ENCODE data around the gene PNPLA6. TPM values are rescaled to one million over a fixed set of nuclear protein-coding genes. Genes with fewer than 3 reads are reported as not detected.

The PNPLA6 gene
- 65.8 and 121 TPM in 2 replicates for total RNA-seq (2014; rRNA removed; shearing (Covaris generic); ENCODE audit: low replicate concordance)

DNA sequence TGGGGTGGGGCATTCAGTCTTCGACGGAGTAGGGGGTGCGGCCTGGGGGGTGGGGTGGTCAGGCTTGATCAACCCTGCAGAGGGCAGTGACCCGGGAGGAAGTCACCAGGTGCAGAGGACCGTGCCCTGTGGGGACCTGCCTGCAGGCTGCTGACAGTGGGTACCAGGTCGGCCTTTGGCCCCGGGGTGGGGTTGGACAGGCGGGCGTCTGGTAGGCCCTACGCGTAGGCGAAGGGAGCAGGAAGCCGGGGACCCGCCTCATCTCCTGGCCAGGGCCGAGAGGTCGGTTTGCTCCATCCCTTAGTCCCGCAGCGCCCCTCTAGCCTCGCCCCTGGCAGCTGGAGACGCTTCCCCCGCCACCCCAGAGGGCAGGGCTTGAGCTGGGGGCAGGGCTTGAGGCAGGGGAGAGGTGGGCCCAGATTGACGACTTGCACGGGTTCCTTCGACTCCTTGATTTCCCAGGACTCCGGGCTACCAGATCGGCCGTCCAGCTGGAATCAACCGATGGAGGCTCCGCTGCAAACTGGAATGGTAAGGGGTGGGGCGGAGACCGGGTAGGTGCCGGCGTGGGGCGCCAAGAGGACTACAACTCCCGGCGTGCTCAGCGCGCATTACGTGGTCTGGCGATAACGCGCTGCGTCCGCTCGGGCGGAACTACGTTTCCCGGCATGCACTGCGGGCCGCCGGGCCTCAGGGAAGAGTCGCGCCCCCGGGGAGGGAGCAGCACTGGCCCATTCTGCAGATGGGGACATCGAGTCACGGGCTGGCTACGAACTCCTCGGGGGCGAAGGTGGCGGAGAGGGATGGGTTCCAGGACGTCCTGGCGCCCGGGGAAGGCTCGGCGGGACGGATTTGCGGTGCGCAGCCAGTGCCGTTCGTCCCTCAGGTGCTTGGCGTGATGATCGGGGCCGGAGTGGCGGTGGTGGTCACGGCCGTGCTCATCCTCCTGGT is at the start of gene PNPLA6:
PNPLA6 (plus strand) TSS at position 671 of the 951 bp plus-strand sequence; CDS start at position 743, 72 bp downstream.
- Histone ChIP-seq H3K79me2 (ENCODE audit: low read length) (peaks cover 9% of the 10 kb centered on the region; the same call in 1 of the 2 replicates), H4K20me1 (ENCODE audit: insufficient read depth, low read depth, low read length) (no peaks in the 10 kb centered on the region), H2AFZ (ENCODE audit: low read length) (peak within 1 kb of the TSS; percentile 69), H3K27ac (ENCODE audit: low read length) (peak within 1 kb of the TSS; percentile 64), H3K4me2 (ENCODE audit: low read depth, low read length, poor library complexity, severe bottlenecking) (peak within 1 kb of the TSS; percentile 97), H3K27me3 (ENCODE audit: low read length) (no peaks in the 10 kb centered on the region), H3K36me3 (ENCODE audit: insufficient read depth, low read length) (no peaks in the 10 kb centered on the region), H3K9ac (ENCODE audit: low read length) (peak within 1 kb of the TSS; percentile 80), H3K9me2 (replicated peaks; ENCODE audit: insufficient read depth, low read length) (no peaks in the 10 kb centered on the region), H3K9me3 (ENCODE audit: low read length) (no peaks in the 10 kb centered on the region), H3K4me3 (ENCODE audit: low read length) (peak within 1 kb of the TSS; percentile 85), H3K4me1 (ENCODE audit: low read length) (peaks cover 8% of the 10 kb centered on the region; the same call in 1 of the 2 replicates)
- DNase-seq = peak; percentile 97

GRCh38 chr19:7486923-7487322 is 48.6 kb upstream of the PNPLA6 start:
- no peaks in the 10 kb centered on the region for H3K27me3 ChIP-seq (ENCODE audit: low read length)
- no peak overlapping the region for H3K9ac ChIP-seq (ENCODE audit: low read length)
- H3K27ac ChIP-seq (ENCODE audit: low read length) = no peak overlapping the region

DNA sequence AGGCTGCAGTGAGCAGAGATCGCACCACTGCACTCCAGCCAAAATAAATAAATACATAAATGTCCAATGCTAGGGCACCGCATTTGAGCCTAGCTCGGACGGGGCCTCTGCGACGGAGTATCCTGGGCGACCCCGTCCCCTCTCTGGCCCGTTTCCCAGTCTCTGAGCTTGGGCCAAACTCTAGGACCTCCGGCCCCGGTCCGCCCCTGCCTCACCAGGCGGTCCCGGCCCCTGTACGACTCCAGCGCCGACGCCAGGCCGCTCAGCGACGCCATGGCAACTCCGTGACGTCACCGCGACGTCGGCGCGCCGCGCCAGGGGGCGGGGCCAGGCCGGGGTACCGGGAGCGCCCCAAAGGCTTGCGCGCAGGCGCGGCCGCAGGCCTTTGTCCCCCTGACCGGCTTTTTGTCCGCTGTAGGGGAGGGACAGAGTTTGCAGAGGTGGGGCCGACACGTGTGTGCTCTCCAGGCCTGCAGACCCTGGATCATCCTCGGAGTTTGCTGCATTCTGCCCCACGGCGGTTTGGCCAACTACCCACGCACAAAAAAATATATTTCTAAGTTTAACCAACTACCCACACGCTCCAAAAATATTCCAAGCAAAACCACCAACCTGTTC is 46.7 kb upstream of the PNPLA6 start, which contains the start of gene PEX11G:
PEX11G (minus strand) TSS at position 300 of the 618 bp plus-strand sequence; CDS start at position 275, 25 bp downstream.
- Histone ChIP-seq H3K27me3 (ENCODE audit: low read length) (no peaks in the 10 kb centered on the region), H3K79me2 (ENCODE audit: low read length) (no peaks in the 10 kb centered on the region), H3K4me3 (ENCODE audit: low read length) (peak within 1 kb of the TSS; percentile 80), H3K4me2 (ENCODE audit: low read depth, low read length, poor library complexity, severe bottlenecking) (peak within 1 kb of the TSS; percentile 85), H3K4me1 (ENCODE audit: low read length) (peaks cover 15% of the 10 kb centered on the region), H4K20me1 (ENCODE audit: insufficient read depth, low read depth, low read length) (no peaks in the 10 kb centered on the region), H3K9me2 (replicated peaks; ENCODE audit: insufficient read depth, low read length) (no peaks in the 10 kb centered on the region), H3K9me3 (ENCODE audit: low read length) (no peaks in the 10 kb centered on the region), H3K9ac (ENCODE audit: low read length) (peak within 1 kb of the TSS; percentile 77), H3K27ac (ENCODE audit: low read length) (no peak within 1 kb of the TSS), H3K36me3 (ENCODE audit: insufficient read depth, low read length) (no peaks in the 10 kb centered on the region), H2AFZ (ENCODE audit: low read length) (peak within 1 kb of the TSS; percentile 94)
- DNase-seq = peak; percentile 95

More at GRCh38 chr19:7486923-7487322, 48.6 kb upstream of the PNPLA6 start:
- H4K20me1 ChIP-seq (ENCODE audit: insufficient read depth, low read depth, low read length) = no peaks in the 10 kb centered on the region
- no peak for DNase-seq
- no peak overlapping the region for H2AFZ ChIP-seq (ENCODE audit: low read length)
- no peaks in the 10 kb centered on the region for H3K9me3 ChIP-seq (ENCODE audit: low read length)
- H3K79me2 ChIP-seq (ENCODE audit: low read length) = no peaks in the 10 kb centered on the region
- H3K9me2 ChIP-seq (replicated peaks; ENCODE audit: insufficient read depth, low read length) = no peaks in the 10 kb centered on the region
- no peak overlapping the region for H3K4me3 ChIP-seq (ENCODE audit: low read length)
- H3K4me1 ChIP-seq (ENCODE audit: low read length) = peaks cover 15% of the 10 kb centered on the region
- H3K4me2 ChIP-seq (ENCODE audit: low read depth, low read length, poor library complexity, severe bottlenecking) = no peak overlapping the region
- no peaks in the 10 kb centered on the region for H3K36me3 ChIP-seq (ENCODE audit: insufficient read depth, low read length)

DNA sequence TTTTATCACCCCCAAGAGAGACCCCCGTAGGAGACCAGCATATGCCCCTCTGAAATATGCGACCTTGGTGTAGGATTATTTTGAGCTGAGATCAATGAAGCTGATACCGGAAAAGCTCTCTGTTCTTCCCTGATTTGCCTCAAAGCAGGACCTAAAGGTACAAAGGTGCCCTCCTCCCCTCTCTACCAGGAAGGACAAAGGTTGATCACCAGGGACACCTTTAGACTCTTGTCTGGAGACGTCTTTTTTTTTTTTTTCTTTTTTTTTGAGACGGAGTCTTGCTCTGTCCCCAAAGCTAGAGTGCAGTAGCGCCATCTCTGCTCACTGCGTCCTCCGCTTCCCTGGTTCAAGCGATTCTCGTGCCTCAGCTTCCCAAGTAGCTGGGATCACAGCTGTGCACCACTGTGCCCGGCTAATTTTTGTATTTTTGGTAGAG is 45.9 kb upstream of the PNPLA6 start:
- Histone ChIP-seq H3K4me1 (ENCODE audit: low read length) (peaks cover 15% of the 10 kb centered on the region), H3K9ac (ENCODE audit: low read length) (no peak overlapping the region), H3K36me3 (ENCODE audit: insufficient read depth, low read length) (no peaks in the 10 kb centered on the region), H4K20me1 (ENCODE audit: insufficient read depth, low read depth, low read length) (no peaks in the 10 kb centered on the region), H3K9me3 (ENCODE audit: low read length) (no peaks in the 10 kb centered on the region), H3K27me3 (ENCODE audit: low read length) (no peaks in the 10 kb centered on the region), H3K79me2 (ENCODE audit: low read length) (no peaks in the 10 kb centered on the region), H3K4me2 (ENCODE audit: low read depth, low read length, poor library complexity, severe bottlenecking) (peak overlapping the region; percentile 85), H3K9me2 (replicated peaks; ENCODE audit: insufficient read depth, low read length) (no peaks in the 10 kb centered on the region), H2AFZ (ENCODE audit: low read length) (no peak overlapping the region), H3K4me3 (ENCODE audit: low read length) (peak overlapping the region; percentile 80; the same call in 1 of the 2 replicates), H3K27ac (ENCODE audit: low read length) (no peak overlapping the region)
- no peak for DNase-seq

- Histone ChIP-seq H3K79me2 (ENCODE audit: low read length) (no peaks in the 10 kb centered on the region), H4K20me1 (ENCODE audit: insufficient read depth, low read depth, low read length) (no peaks in the 10 kb centered on the region), H3K4me2 (ENCODE audit: low read depth, low read length, poor library complexity, severe bottlenecking) (no peak overlapping the region), H3K36me3 (ENCODE audit: insufficient read depth, low read length) (no peaks in the 10 kb centered on the region), H3K9ac (ENCODE audit: low read length) (no peak overlapping the region), H2AFZ (ENCODE audit: low read length) (no peak overlapping the region), H3K4me3 (ENCODE audit: low read length) (no peak overlapping the region), H3K4me1 (ENCODE audit: low read length) (peaks cover 15% of the 10 kb centered on the region), H3K27ac (ENCODE audit: low read length) (no peak overlapping the region), H3K9me2 (replicated peaks; ENCODE audit: insufficient read depth, low read length) (no peaks in the 10 kb centered on the region), H3K9me3 (ENCODE audit: low read length) (no peaks in the 10 kb centered on the region), H3K27me3 (ENCODE audit: low read length) (no peaks in the 10 kb centered on the region)
- no peak for DNase-seq
Measured at GRCh38 chr19:7492142-7492541, 43.4 kb upstream of the PNPLA6 start.

- no peaks in the 10 kb centered on the region for H3K36me3 ChIP-seq (ENCODE audit: insufficient read depth, low read length)
- H4K20me1 ChIP-seq (ENCODE audit: insufficient read depth, low read depth, low read length) = no peaks in the 10 kb centered on the region
- H2AFZ ChIP-seq (ENCODE audit: low read length) = no peak overlapping the region
- no peaks in the 10 kb centered on the region for H3K79me2 ChIP-seq (ENCODE audit: low read length)
- peaks cover 15% of the 10 kb centered on the region for H3K4me1 ChIP-seq (ENCODE audit: low read length)
- no peak overlapping the region for H3K4me3 ChIP-seq (ENCODE audit: low read length)
- no peaks in the 10 kb centered on the region for H3K27me3 ChIP-seq (ENCODE audit: low read length)
- DNase-seq = no peak
- no peaks in the 10 kb centered on the region for H3K9me2 ChIP-seq (replicated peaks; ENCODE audit: insufficient read depth, low read length)
- H3K9ac ChIP-seq (ENCODE audit: low read length) = no peak overlapping the region
- H3K27ac ChIP-seq (ENCODE audit: low read length) = no peak overlapping the region
- H3K4me2 ChIP-seq (ENCODE audit: low read depth, low read length, poor library complexity, severe bottlenecking) = no peak overlapping the region
- H3K9me3 ChIP-seq (ENCODE audit: low read length) = no peaks in the 10 kb centered on the region
Measured at GRCh38 chr19:7492558-7492957, 43.0 kb upstream of the PNPLA6 start.

DNA sequence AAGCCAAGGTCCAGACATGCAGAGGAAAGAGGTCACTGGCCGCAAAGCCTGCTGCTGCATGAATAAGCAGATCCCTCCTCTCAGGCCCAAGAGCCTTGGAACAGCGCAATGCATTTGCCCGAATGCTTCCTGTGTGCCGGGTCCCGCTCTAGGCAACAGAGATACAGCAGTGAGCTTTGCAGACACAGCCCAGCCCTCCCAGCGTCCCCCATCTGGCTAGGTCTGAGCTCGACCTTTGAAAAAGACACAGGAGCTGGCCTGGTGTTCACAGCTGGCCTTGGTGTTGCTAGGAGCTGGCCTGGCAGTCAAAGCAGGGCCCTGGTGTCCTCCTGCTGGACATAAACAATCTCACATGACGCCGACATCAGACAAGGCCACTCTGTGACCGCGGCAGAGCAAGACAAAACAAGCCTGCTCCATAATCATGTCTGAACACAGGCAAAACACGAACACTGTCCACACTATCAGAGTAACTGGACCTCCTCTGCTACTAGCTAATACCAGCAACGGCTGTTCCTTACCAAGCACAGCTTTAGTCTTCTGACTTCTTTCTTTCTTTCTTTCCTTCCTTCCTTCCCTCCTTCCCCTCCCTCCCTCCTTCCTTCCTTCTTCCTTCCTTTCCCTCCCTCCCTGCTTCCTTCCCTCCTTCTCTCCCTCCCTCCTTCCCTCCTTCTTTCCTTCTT is 41.0 kb upstream of the PNPLA6 start:
- Histone ChIP-seq H3K4me2 (ENCODE audit: low read depth, low read length, poor library complexity, severe bottlenecking) (no peak overlapping the region), H3K36me3 (ENCODE audit: insufficient read depth, low read length) (no peaks in the 10 kb centered on the region), H3K79me2 (ENCODE audit: low read length) (no peaks in the 10 kb centered on the region), H3K27ac (ENCODE audit: low read length) (no peak overlapping the region), H2AFZ (ENCODE audit: low read length) (no peak overlapping the region), H3K9me3 (ENCODE audit: low read length) (no peaks in the 10 kb centered on the region), H3K9ac (ENCODE audit: low read length) (no peak overlapping the region), H3K4me3 (ENCODE audit: low read length) (no peak overlapping the region), H3K27me3 (ENCODE audit: low read length) (no peaks in the 10 kb centered on the region), H4K20me1 (ENCODE audit: insufficient read depth, low read depth, low read length) (no peaks in the 10 kb centered on the region), H3K9me2 (replicated peaks; ENCODE audit: insufficient read depth, low read length) (no peaks in the 10 kb centered on the region), H3K4me1 (ENCODE audit: low read length) (peaks cover under 1% of the 10 kb centered on the region; the same call in 1 of the 2 replicates)
- DNase-seq = no peak
